K562 (cell line): Measurements from ENCODE around the gene SCGB1A1. TPM values are rescaled to one million over a fixed set of nuclear protein-coding genes. Genes with fewer than 3 reads are reported as not detected.
A peak's percentile ranks its signal among the peaks of the same experiment; 100 is the strongest.

Source experiments
- ADNP ChIP-seq: fragments of 200-800 bp; sonication (Bioruptor generic); IDR thresholded peaks from 2 replicates; pipeline ENCODE4 v1.6.1; 2016; ENCODE audit warnings: missing genetic modification characterization, missing compliant biosample characterization
- BCL6 ChIP-seq: fragments of 250-450 bp; sonication (Bioruptor Pico); IDR thresholded peaks from 2 replicates; pipeline ENCODE4 v1.4.0; 2020
- CBFA2T3 ChIP-seq: fragments of 450-650 bp; IDR thresholded peaks from 2 replicates; pipeline ENCODE4 v1.6.1; 2017
- CBFB ChIP-seq: sonication (generic); formaldehyde crosslinking; IDR thresholded peaks from 2 replicates; pipeline ENCODE4 v1.4.0; 2020; ENCODE audit warnings: mild to moderate bottlenecking, missing genetic modification reagents
- CTCFL ChIP-seq: IDR thresholded peaks from 2 replicates; pipeline ENCODE4 v1.6.1; 2011; ENCODE audit warnings: borderline replicate concordance, low read depth, mild to moderate bottlenecking, moderate library complexity, low read length; ENCODE audit not compliant: insufficient read depth, poor library complexity, severe bottlenecking
- EHMT2 ChIP-seq: fragments of 450-650 bp; IDR thresholded peaks from 2 replicates; pipeline ENCODE4 v1.6.1; 2018; ENCODE audit warnings: antibody characterized with exemption
- EP300 ChIP-seq: IDR thresholded peaks from 2 replicates; pipeline ENCODE4 v1.6.1; 2012; ENCODE audit warnings: low read length, improper control_type of control experiment
- HNRNPLL ChIP-seq: fragments of 200-400 bp; formaldehyde crosslinking; IDR thresholded peaks from 2 replicates; pipeline ENCODE4 v1.6.1; 2017; ENCODE audit warnings: low read length, low read depth, mild to moderate bottlenecking; ENCODE audit not compliant: poor library complexity, severe bottlenecking
- ILK ChIP-seq: fragments of 450-650 bp; IDR thresholded peaks from 2 replicates; pipeline ENCODE4 v1.6.1; 2016; ENCODE audit warnings: missing genetic modification characterization, low read depth, mild to moderate bottlenecking, missing compliant biosample characterization, moderate library complexity, borderline replicate concordance
- JUND ChIP-seq, 2 experiments: IDR thresholded peaks; 2 replicates in 1 of 2; 3 replicates in 1 of 2; pipeline ENCODE4 v1.6.1; 2011; ENCODE audit warnings: borderline replicate concordance in 2 of 2, low read depth in 2 of 2, low read length in 2 of 2, improper control_type of control experiment in 1 of 2, missing biosample characterization in 1 of 2, missing genetic modification characterization in 1 of 2, missing genetic modification reagents in 1 of 2
- KDM4B ChIP-seq, 2 experiments: fragments of 450-650 bp in 1 of 2; sonication (generic) in 1 of 2; IDR thresholded peaks; 2 replicates each; pipeline ENCODE4 v1.6.1; 2016 to 2017; ENCODE audit warnings: borderline replicate concordance in 2 of 2, antibody characterized with exemption in 1 of 2, low read depth in 1 of 2, mild to moderate bottlenecking in 1 of 2
- MAFF ChIP-seq: IDR thresholded peaks from 2 replicates; pipeline ENCODE4 v1.6.1; 2012; ENCODE audit warnings: low read length, improper control_type of control experiment
- MTA1 ChIP-seq: fragments of 450-650 bp; IDR thresholded peaks from 2 replicates; pipeline ENCODE4 v1.6.1; 2017; ENCODE audit warnings: borderline replicate concordance
- NFE2 ChIP-seq: IDR thresholded peaks from 2 replicates; pipeline ENCODE4 v1.6.1; 2014; ENCODE audit warnings: antibody characterized with exemption, low read depth
- NR1H2 ChIP-seq: sonication (generic); formaldehyde crosslinking; IDR thresholded peaks from 2 replicates; pipeline ENCODE4 v1.4.0; 2020; ENCODE audit warnings: mild to moderate bottlenecking, missing genetic modification reagents
- NR2C2 ChIP-seq, 2 experiments: fragments of 200-800 bp in 1 of 2; sonication (Bioruptor generic) in 1 of 2; sonication (generic) in 1 of 2; formaldehyde crosslinking in 1 of 2; IDR thresholded peaks; 2 replicates each; pipeline versions ENCODE4 v1.6.1 to v1.8.0; 2016 to 2022; ENCODE audit warnings: mild to moderate bottlenecking in 1 of 2, missing compliant biosample characterization in 1 of 2, missing genetic modification characterization in 1 of 2, missing genetic modification reagents in 1 of 2
- PREB ChIP-seq: sonication (generic); formaldehyde crosslinking; IDR thresholded peaks from 2 replicates; pipeline ENCODE4 v1.8.1; 2023; ENCODE audit warnings: mild to moderate bottlenecking, missing genetic modification reagents
- STAG1 ChIP-seq: sonication (generic); formaldehyde crosslinking; IDR thresholded peaks from 2 replicates; pipeline ENCODE4 v1.5.0; 2020; ENCODE audit warnings: missing genetic modification reagents, borderline replicate concordance
- TRIM24 ChIP-seq, 2 experiments: fragments of 450-650 bp; IDR thresholded peaks; 2 replicates each; pipeline ENCODE4 v1.6.1; 2016
- ZC3H4 ChIP-seq: sonication (generic); formaldehyde crosslinking; IDR thresholded peaks from 2 replicates; pipeline ENCODE4 v1.9.0; 2021; ENCODE audit warnings: missing genetic modification reagents, borderline replicate concordance
- ZNF146 ChIP-seq: IDR thresholded peaks from one replicate; pipeline ENCODE4 v1.6.1; 2018; ENCODE audit warnings: missing compliant biosample characterization; ENCODE audit not compliant: unreplicated experiment
- ZNF75A ChIP-seq: fragments of 450-650 bp; formaldehyde crosslinking; IDR thresholded peaks from 2 replicates; pipeline ENCODE4 v1.4.0; 2020; ENCODE audit warnings: mild to moderate bottlenecking
- ZNF77 ChIP-seq: fragments of 250-450 bp; sonication (Bioruptor Pico); IDR thresholded peaks from 2 replicates; pipeline ENCODE4 v1.5.0; 2020
- polyA plus RNA-seq, 8 experiments: library from polyadenylated mRNA; depleted of rRNA in 4 of 8; stranded (reverse) in 5 of 8; unstranded in 3 of 8; fragments of >200 nt; fragmentation: Nextera tagmentation in 2 of 8; fragmentation: Illumina TruSeq in 1 of 8; extraction: Ambion mirVana in 2 of 8; extraction: Trizol in 1 of 8; gene quantifications; 2 replicates each; pipeline versions ENCODE4 v1.2.1 to v1.2.3, GENCODE V29; 2011 to 2014; ENCODE audit warnings: inconsistent platforms in 1 of 8, missing spikeins in 1 of 8
- total RNA-seq, 7 experiments: library from RNA; depleted of rRNA in 6 of 7; stranded (reverse); fragments of >200 nt in 6 of 7; fragmentation: Illumina TruSeq in 2 of 7; extraction: Trizol in 2 of 7; gene quantifications; 2 replicates each; pipeline versions ENCODE4 v1.2.1 to v1.2.3, GENCODE V29; 2011 to 2021; ENCODE audit warnings: low replicate concordance in 1 of 7
- TF ChIP-seq, protein P1 (sequence below): fragments of 450-650 bp; IDR thresholded peaks from 2 replicates; pipeline ENCODE4 v1.6.1; 2016; ENCODE audit warnings: antibody characterized with exemption

The SCGB1A1 gene
- total and polyA plus RNA-seq, 9 of the 15 experiments (the other 6 are each of a cell fraction or from before 2014, with no cell fraction given), result 0.55 TPM; not detected in 8

DNA sequence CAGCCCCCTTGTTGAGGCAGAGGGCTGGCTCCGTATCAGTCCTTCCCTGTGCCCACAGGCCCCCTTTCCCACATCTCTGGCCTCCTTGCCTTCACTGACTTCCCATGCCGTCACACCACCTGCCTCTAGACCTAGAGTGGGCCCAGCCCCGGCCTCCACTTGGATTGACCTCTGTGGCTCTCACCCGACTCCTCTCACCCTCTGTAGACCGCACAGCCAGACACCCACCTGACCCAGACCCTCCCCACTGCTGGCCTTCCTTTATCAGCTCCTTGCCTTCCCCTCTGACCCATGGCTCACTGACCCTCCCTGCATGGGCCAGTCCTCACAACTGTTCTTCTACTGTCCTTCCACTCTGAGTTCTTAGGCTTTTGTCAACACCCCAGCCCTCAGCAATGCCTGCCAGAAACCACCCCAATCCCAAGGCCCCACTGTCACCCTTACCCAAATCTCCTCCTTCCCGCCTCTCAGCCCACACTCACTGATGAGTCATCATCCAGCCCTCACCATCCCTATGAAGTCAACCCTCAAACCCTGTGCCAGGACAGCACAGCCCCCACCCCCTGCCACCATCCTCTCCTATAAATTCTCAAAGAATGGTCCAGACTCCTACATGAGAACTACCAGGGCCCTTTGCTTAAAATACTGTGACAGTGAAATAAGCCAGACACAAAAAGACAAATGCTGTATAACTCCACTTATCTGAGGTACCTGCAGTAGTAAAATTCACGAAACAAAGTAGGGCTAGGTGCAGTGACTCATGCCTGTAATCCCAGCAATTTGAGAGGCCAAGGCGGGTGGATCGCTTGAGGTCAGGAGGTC, 53.4 kb downstream of the SCGB1A1 start (continued):
- TF ChIP-seq MTA1 (peak; percentile 56; the same call in 1 of the 2 replicates), STAG1 (no peak), EHMT2 (peak; percentile 50), BCL6 (no peak), TRIM24 (IDR thresholded peaks at IDR 0.05) (0 out of 4 replicates have a peak, but pooled peaks of 1 of the 2 experiments have one; percentile 6), MAFF (peak; percentile 20; the same call in 1 of the 2 replicates), HNRNPLL (peak; percentile 38), PREB (CRISPR knock-in tag) (no peak), NR2C2 (CRISPR knock-in tag; IDR thresholded peaks at IDR 0.05) (no peak), NR2C2 (tag; IDR thresholded peaks at IDR 0.05) (peak; percentile 81), CTCFL (no peak), ZNF75A (no peak), ADNP (tag) (peak; percentile 60; the same call in 1 of the 2 replicates), CBFB (0 out of 2 replicates have a peak, but pooled peaks have one; percentile 41), EP300 (peak; percentile 31; the same call in 1 of the 2 replicates), NFE2 (peak; percentile 66), ZC3H4 (no peak), CBFA2T3 (peak; percentile 59), KDM4B (IDR thresholded peaks at IDR 0.05; ENCODE audit: borderline replicate concordance in 2 of 2, low read depth in 1 of 2) (no peak), NR1H2 (CRISPR knock-in tag) (no peak), ILK (no peak), ZNF146 (no peak), ZNF77 (no peak), JUND (IDR thresholded peaks at IDR 0.05; ENCODE audit: borderline replicate concordance, low read depth, low read length) (peak; percentile 90), JUND (tag; IDR thresholded peaks at IDR 0.05; ENCODE audit: borderline replicate concordance, low read depth, low read length) (peak; percentile 93)
- TF ChIP-seq, protein P1, sequence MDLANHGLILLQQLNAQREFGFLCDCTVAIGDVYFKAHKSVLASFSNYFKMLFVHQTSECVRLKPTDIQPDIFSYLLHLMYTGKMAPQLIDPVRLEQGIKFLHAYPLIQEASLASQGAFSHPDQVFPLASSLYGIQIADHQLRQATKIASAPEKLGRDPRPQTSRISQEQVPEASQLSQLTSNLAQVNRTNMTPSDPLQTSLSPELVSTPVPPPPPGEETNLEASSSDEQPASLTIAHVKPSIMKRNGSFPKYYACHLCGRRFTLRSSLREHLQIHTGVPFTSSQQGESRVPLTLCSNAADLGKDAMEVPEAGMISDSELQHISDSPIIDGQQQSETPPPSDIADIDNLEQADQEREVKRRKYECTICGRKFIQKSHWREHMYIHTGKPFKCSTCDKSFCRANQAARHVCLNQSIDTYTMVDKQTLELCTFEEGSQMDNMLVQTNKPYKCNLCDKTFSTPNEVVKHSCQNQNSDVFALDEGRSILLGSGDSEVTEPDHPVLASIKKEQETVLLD, result 0 out of 2 replicates have a peak, but pooled peaks have one; percentile 46
